ENCODE data around the gene CFAP119. TPM values are rescaled to one million over a fixed set of nuclear protein-coding genes. Genes with fewer than 3 reads are reported as not detected.

The CFAP119 gene
- total and polyA plus RNA-seq, 2 of the 8 experiments (the other 6 are each of a cell fraction or from before 2014, with no cell fraction given), result 5.6 to 6.0 TPM

- no peak overlapping the region for H3K4me2 ChIP-seq (ENCODE audit: insufficient read depth in 1 of 2, low read depth in 2 of 2, low read length in 2 of 2)
- peaks cover 0 to 19% (median 10%) of the 10 kb centered on the region in 4 experiments; a peak in 6 of 7 replicates for H3K27me3 ChIP-seq (replicated peaks in 1 of 4; ENCODE audit: control insufficient read depth in 3 of 4, extremely low read depth in 1 of 4, insufficient read depth in 3 of 4, low read length in 3 of 4)
- H3K14ac ChIP-seq (ENCODE audit: insufficient read length), result no peak overlapping the region
- no peak overlapping the region for H2BK12ac ChIP-seq (ENCODE audit: low read depth, low read length)
- H3K4me3 ChIP-seq (ENCODE audit: extremely low read depth in 1 of 4, insufficient read depth in 2 of 4, low read depth in 3 of 4, low read length in 4 of 4), result no peak overlapping the region
- no peak overlapping the region for H4K5ac ChIP-seq (ENCODE audit: insufficient read length, low read depth, low read length)
- no peak overlapping the region for H3K18ac ChIP-seq (ENCODE audit: extremely low read depth, low read length)
- H3K4me1 ChIP-seq (replicated peaks in 1 of 4; ENCODE audit: control insufficient read depth in 3 of 4, insufficient read depth in 4 of 4, low read length in 3 of 4), result peaks cover 0 to 6% (median 4%) of the 10 kb centered on the region in 4 experiments; a peak in 4 of 7 replicates
- H3K9ac ChIP-seq (replicated peaks in 1 of 4; ENCODE audit: extremely low read depth in 1 of 4, low read depth in 3 of 4, low read length in 3 of 4), result no peak overlapping the region
- H3K23me2 ChIP-seq (ENCODE audit: low read depth, low read length), result peaks cover 10% of the 10 kb centered on the region; the same call in 1 of the 2 replicates
- no peaks in the 10 kb centered on the region for H3K36me3 ChIP-seq (ENCODE audit: control insufficient read depth in 2 of 4, insufficient read depth in 4 of 4, low read length in 3 of 4)
- H2BK5ac ChIP-seq (ENCODE audit: low read depth, low read length), result no peak overlapping the region
- H3K4ac ChIP-seq (replicated peaks; ENCODE audit: insufficient read length, low read depth, low read length), result no peak overlapping the region
- ChIA-PET CTCF (ENCODE audit: partially characterized antibody) (interaction anchor here (1.1 to 1.4 kb wide), 4 partner anchors 11 to 25 kb away, joined by 3 to 5 read pairs (median 4); no protein-coding TSS in a partner anchor), POLR2A (ENCODE audit: partially characterized antibody) (interaction anchor here (1.1 to 4.0 kb wide), 3 partner anchors 11 to 85 kb away, joined by 3 to 25 read pairs (median 4); partner anchors contain the start of gene BCL7C)
- no peaks in the 10 kb centered on the region for H3K79me1 ChIP-seq (ENCODE audit: low read depth, low read length)
- FAIRE-seq, result no peak
- H3K23ac ChIP-seq (ENCODE audit: insufficient read length), result no peak overlapping the region
- no peak for DNase-seq (ENCODE audit: low read depth in 1 of 2, low spot score in 2 of 2)
- no peak overlapping the region for H2AFZ ChIP-seq (ENCODE audit: low read length)
- no peak overlapping the region for H4K8ac ChIP-seq (ENCODE audit: extremely low read depth, insufficient read depth, low read length)
- H3K27ac ChIP-seq (ENCODE audit: low read depth, low read length), result no peak overlapping the region
- no peak overlapping the region for H3K56ac ChIP-seq (replicated peaks; ENCODE audit: insufficient read length, low read depth, low read length)
- no peak overlapping the region for H2AK5ac ChIP-seq (ENCODE audit: low read depth, low read length)
- H2BK120ac ChIP-seq (replicated peaks; ENCODE audit: low read depth, low read length), result no peak overlapping the region
- no peak overlapping the region for H2BK20ac ChIP-seq (ENCODE audit: low read length)
- 93% methylated on average over 2 of the region's 5 CpGs; no CpG with 5 or more reads in 1 of the 2 experiments for WGBS, 2 experiments (ENCODE audit: extremely low coverage in 1 of 2, insufficient coverage in 1 of 2, insufficient read length in 1 of 2, insufficient replicate concordance in 2 of 2, low coverage in 1 of 2, low lambda C conversion rate in 2 of 2, missing lambda C conversion rate in 1 of 2)
- H2BK15ac ChIP-seq (ENCODE audit: low read length), result no peak overlapping the region
- no peaks in the 10 kb centered on the region for H3K9me3 ChIP-seq (ENCODE audit: insufficient read depth in 2 of 2, low read depth in 1 of 2, low read length in 1 of 2)
- no peak overlapping the region for H4K91ac ChIP-seq (replicated peaks; ENCODE audit: insufficient read length, low read length)
- no peaks in the 10 kb centered on the region for H3K79me2 ChIP-seq (ENCODE audit: control insufficient read depth in 1 of 2, insufficient read depth in 2 of 2, low read length in 2 of 2)
- no peaks in the 10 kb centered on the region for H4K20me1 ChIP-seq (replicated peaks in 1 of 2; ENCODE audit: control insufficient read depth in 1 of 2, insufficient read depth in 2 of 2, low read length in 2 of 2)
- TF ChIP-seq MAFK (IDR thresholded peaks at IDR 0.05; ENCODE audit: low read depth, low read length) (no peak), GABPA (IDR thresholded peaks at IDR 0.05; ENCODE audit: borderline replicate concordance, insufficient read depth, low read length) (no peak), KDM4A (IDR thresholded peaks at IDR 0.05; ENCODE audit: low read depth, low read length, severe bottlenecking) (no peak), RFX5 (IDR thresholded peaks at IDR 0.05; ENCODE audit: borderline replicate concordance, low read depth, low read length) (no peak), KDM5A (IDR thresholded peaks at IDR 0.05; ENCODE audit: low read length) (no peak), ATF2 (IDR thresholded peaks at IDR 0.05; ENCODE audit: low read length) (no peak), NRF1 (IDR thresholded peaks at IDR 0.05; ENCODE audit: low read depth, low read length) (no peak), RXRA (IDR thresholded peaks at IDR 0.05; ENCODE audit: insufficient read depth, low read depth, low read length) (no peak), SAP30 (IDR thresholded peaks at IDR 0.05; ENCODE audit: insufficient read depth, insufficient replicate concordance, low read length) (no peak), EGR1 (IDR thresholded peaks at IDR 0.05; ENCODE audit: borderline replicate concordance, low read depth, low read length) (no peak), SP1 (IDR thresholded peaks at IDR 0.05; ENCODE audit: low read depth, low read length) (no peak), TAF7 (optimal IDR thresholded peaks at IDR 0.05; ENCODE audit: borderline replicate concordance, low read depth, low read length) (no peak)
These were observed 46.3 kb upstream of the CFAP119 start for GRCh38 chr16:30808146-30808545.

All from H1 (cell line).